ENCODE data around the gene RFX3.

GRCh38 chr9:3193791-3194190 lies 332.0 kb downstream of the RFX3 start:
- TF ChIP-seq CTCF (IDR thresholded peaks at IDR 0.05; ENCODE audit: low read length), result no peak
- no peak for TF ChIP-seq EZH2 (IDR thresholded peaks at IDR 0.05; ENCODE audit: borderline replicate concordance, low read length)

Measured in OCI-LY1 (cell line).